ENCODE results near the gene ARHGEF5.

DNA sequence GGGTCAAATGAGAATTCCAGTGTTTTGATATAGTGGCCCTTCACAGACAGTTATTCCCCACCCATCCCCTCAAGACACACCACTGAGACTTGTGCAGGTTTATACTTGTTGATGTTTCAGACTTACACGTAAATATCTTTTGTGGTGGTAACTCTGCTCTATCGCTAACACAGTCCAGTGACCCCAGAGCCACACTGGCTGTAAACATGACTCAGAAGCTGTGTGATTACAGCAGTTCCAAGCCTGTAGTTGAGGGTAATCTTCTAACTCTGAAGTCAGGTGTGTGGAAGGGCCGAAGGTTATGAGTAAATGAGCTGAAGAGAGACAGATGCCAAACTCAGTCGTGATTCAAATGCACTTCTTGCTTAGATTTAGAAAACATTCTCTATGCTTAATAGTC lies 28.9 kb downstream of the ARHGEF5 start:
- TF ChIP-seq, protein P1, sequence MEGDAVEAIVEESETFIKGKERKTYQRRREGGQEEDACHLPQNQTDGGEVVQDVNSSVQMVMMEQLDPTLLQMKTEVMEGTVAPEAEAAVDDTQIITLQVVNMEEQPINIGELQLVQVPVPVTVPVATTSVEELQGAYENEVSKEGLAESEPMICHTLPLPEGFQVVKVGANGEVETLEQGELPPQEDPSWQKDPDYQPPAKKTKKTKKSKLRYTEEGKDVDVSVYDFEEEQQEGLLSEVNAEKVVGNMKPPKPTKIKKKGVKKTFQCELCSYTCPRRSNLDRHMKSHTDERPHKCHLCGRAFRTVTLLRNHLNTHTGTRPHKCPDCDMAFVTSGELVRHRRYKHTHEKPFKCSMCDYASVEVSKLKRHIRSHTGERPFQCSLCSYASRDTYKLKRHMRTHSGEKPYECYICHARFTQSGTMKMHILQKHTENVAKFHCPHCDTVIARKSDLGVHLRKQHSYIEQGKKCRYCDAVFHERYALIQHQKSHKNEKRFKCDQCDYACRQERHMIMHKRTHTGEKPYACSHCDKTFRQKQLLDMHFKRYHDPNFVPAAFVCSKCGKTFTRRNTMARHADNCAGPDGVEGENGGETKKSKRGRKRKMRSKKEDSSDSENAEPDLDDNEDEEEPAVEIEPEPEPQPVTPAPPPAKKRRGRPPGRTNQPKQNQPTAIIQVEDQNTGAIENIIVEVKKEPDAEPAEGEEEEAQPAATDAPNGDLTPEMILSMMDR (conservative IDR thresholded peaks at IDR 0.05; ENCODE audit: low read length) = no peak
- no peak for TF ChIP-seq EZH2phosphoT487 (IDR thresholded peaks at IDR 0.05; ENCODE audit: borderline replicate concordance)
